C4-2B (cell line): ENCODE data around the gene SP140L.
A peak's percentile ranks its signal among the peaks of the same experiment; 100 is the strongest.
"Not testable (repeated sequence)": the region's sequence is repeated elsewhere in the genome, so short reads cannot be mapped to it uniquely, and the experiment has no call there.

Experiments
- H3K27ac ChIP-seq: fragments of 450-650 bp; 2 replicates; pipeline ENCODE4 v1.5.1; 2017
- ZFX ChIP-seq: fragments of 450-650 bp; IDR thresholded peaks from 2 replicates; pipeline ENCODE4 v1.6.1; 2017
- TF ChIP-seq, protein P1 (sequence below): fragments of 450-650 bp; conservative IDR thresholded peaks from 2 replicates; pipeline ENCODE4 v1.5.1; 2017; ENCODE audit warnings: mild to moderate bottlenecking

SP140L gene

DNA sequence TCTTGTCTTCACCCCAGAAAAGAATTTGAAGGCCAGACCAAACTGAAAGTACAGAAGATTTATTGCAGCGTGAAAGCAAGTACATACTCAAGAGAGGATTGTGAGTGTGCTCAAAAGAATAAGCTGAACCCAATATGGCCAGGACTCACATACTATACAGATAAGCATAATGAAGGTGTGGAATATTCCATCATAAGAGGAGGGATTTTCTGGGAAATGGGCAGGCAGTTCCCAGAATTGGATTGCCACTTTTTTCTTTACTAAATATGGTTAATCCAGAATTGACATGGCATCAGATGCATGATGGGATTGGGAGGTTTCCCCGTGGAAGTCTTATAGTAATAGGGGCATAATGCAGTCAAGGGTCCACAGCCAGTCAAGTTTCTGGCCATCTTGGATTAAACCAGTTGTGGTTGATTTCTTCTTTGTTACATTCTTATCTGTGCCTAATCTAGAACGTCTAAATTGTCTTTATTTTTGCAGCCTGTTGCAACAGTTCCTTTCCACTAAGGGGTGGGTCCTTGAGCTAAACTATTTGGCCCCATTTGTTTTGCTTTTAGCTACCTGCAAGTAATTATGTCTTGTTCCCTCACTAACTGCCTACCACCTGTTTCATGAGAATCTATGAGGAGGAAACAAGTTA is 9.0 kb downstream of the SP140L start:
- H3K27ac ChIP-seq = no peak overlapping the region; the same call in 1 of the 2 replicates
- TF ChIP-seq, protein P1, sequence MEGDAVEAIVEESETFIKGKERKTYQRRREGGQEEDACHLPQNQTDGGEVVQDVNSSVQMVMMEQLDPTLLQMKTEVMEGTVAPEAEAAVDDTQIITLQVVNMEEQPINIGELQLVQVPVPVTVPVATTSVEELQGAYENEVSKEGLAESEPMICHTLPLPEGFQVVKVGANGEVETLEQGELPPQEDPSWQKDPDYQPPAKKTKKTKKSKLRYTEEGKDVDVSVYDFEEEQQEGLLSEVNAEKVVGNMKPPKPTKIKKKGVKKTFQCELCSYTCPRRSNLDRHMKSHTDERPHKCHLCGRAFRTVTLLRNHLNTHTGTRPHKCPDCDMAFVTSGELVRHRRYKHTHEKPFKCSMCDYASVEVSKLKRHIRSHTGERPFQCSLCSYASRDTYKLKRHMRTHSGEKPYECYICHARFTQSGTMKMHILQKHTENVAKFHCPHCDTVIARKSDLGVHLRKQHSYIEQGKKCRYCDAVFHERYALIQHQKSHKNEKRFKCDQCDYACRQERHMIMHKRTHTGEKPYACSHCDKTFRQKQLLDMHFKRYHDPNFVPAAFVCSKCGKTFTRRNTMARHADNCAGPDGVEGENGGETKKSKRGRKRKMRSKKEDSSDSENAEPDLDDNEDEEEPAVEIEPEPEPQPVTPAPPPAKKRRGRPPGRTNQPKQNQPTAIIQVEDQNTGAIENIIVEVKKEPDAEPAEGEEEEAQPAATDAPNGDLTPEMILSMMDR = no peak
- TF ChIP-seq ZFX = no peak

DNA sequence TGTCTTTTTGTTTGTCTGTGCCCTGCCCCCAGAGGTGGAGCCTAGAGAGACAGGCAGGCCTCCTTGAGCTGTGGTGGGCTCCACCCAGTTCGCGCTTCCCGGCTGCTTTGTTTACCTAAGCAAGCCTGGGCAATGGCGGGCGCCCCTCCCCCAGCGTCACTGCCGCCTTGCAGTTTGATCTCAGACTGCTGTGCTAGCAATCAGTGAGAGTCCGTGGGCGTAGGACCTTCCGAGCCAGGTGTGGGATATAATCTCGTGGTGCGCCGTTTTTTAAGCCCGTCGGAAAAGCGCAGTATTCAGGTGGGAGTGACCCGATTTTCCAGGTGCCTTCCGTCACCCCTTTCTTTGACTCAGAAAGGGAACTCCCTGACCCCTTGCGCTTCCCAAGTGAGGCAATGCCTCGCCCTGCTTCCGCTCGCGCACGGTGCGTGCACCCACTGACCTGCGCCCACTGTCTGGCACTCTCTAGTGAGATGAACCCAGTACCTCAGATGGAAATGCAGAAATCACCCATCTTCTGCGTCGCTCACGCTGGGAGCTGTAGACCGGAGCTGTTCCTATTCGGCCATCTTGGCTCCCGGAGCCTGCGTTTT is 15.0 kb downstream of the SP140L start:
- H3K27ac ChIP-seq = not testable (repeated sequence)

DNA sequence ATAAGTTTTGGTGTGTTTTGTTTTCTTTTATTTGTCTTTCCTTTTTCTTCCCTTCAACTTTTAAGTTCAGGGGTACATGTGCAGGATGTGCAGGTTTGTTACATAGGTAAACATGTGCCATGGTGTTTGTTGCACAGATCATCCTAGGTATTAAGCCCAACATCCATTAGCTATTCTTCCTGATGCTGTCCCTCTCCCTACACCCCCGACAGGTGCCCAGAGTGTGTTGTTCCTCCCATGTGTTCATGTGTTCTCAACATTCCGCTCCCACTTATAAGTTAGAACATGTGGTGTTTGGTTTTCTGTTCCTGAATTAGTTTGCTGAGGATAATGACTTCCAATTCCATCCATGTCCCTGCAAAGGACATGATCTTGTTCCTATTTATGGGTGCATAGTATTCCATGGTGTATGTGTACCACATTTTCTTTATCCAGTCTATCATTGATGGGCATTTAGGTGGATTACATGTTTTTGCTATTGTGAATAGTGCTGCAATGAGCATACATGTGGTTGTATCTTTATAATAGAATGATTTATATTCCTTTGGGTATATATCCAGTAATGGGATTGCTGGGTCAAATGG is 16.1 kb downstream of the SP140L start:
- not testable (repeated sequence) for H3K27ac ChIP-seq

DNA sequence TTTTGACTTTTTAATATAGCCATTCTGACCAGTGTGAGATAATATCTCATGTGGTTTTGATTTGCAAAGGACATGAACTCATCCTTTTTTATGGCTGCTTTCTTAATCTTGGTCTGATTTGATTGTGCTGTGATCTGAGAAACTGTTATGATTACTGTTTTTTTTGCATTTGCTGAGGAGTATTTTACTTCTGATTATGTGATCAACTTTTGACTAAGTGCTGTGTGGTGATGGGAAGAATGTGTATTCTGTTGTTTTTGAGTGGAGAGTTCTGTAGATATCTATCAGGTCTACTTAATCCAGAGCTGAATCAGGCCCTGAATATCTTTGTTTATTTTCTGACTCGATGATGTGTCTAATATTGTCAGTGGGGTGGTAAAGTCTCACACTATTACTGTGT is 16.8 kb downstream of the SP140L start:
- no peak for TF ChIP-seq ZFX
- TF ChIP-seq, protein P1 = no peak

DNA sequence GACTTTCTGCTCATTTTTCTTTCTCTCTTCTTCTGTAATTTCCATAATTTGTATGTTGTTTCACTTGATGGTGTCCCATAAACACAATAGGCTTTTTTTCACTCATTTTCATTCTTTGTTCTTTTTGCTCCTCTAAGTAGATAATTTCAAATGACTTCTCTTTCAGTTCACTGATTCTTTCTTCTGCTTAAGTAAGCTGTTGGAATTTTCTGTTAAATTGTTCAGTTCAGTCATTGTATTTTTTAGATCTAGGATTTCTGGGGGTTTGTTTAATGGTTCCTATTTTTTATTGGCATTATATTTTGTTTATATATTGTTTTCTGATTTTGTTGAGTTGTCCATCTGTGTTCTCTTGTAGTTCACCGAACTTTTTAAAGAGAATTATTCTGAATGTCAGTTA is 19.5 kb downstream of the SP140L start:
- no peak overlapping the region for H3K27ac ChIP-seq
- no peak for TF ChIP-seq ZFX
- TF ChIP-seq, protein P1 = no peak

More for the DNA sequence above, 16.8 kb downstream of the SP140L start:
- H3K27ac ChIP-seq = no peak overlapping the region

DNA sequence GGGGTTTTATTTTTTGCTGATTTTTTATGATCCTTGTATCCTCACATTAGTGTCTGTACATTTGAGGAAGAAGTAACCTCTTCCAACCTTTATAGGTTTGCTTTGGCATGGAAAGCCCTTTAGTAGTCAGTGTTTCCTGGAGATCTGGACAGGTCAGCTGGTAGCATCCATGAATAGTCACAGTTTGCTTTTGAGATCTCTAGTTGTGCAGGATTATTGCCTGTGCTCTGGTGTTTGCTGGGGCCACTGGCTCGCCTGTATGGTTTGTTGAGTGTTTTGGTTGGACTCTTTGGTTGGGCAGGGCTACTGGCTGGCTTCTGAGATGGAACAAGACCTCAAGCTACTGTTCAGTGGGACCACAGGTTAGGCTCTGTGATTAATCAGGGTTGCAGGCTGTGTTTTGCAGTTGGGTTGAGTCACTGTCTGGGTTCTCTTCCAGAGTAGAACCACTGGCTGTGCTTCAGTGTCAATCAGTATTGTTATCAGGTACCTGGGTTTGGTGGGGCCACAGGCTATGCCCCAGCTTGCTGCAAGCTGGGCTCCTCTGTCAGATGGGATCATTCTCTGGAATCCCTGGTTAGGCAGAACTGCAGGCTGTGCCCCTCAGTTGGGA is 20.0 kb downstream of the SP140L start:
- peak overlapping the region; percentile 79 for H3K27ac ChIP-seq
- no peak for TF ChIP-seq ZFX
- TF ChIP-seq, protein P1 = no peak

DNA sequence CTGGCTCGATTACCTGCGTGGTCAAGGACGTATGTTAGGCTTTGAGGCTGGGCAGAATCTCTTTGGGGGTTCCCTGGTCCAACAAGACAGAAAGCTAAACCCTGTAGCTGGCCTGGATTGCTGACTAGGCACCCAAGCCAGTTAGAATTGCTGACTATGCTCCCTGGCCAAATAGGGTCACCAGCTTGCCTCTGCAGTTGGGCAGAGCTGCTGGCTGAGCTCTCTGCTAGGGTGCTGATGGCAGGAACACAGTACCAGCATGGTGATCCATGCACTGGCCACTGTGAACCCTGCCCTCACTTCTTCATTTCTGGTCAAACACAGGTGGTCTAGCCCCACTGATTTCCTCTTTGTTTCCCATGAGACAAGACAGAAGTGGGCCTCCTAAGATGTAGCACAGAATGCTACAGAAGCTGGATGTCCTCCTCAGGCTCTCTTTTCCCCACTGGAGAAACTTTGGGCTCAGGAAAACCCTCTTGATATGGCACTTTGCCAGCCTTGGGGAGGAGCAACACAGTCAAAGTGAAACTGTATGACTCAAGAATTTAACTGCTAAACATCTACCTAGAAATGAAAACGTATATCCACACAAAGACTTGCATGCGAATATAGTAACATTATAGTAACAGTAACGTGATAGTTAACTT is 20.8 kb downstream of the SP140L start:
- peak overlapping the region; percentile 79 for H3K27ac ChIP-seq
- TF ChIP-seq, protein P1 = no peak
- no peak for TF ChIP-seq ZFX

DNA sequence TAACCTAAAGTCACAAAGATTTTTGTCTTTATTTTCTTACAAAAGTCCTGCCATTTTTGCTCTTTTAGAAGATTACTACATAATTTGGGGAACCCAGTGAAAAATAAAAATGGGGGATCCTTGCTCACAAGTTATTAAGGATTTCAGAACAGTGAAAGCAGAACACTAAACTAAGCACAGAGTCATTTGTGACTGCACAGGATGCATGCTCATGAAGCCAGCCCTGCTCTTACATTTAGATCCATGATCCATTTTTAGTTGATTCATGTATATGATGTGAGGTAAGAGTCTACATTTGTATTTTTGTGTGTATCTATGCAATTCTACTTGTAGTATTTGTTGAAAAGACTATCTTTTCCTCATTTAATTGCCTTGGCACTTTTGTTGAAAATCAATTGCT is 21.8 kb downstream of the SP140L start:
- no peak overlapping the region for H3K27ac ChIP-seq
- TF ChIP-seq ZFX = no peak
- TF ChIP-seq, protein P1 = no peak
